Measurements from ENCODE around the gene PKIG.

The PKIG gene

GRCh38 chr20:44637522-44638372 lies 55.4 kb downstream of the PKIG start:
- H4K20me1 ChIP-seq: peaks cover 0 to 45% (median 0%) of the 10 kb centered on the region in 11 experiments; a peak in 7 of 22 replicates
- no peaks in the 10 kb centered on the region for H3K27me3 ChIP-seq
- H3K9ac ChIP-seq: peak overlapping the region in 6 of 11 experiments; percentile 1 to 46 (median 10); a peak in 5 of 22 replicates
- H3K36me3 ChIP-seq: peaks cover 52 to 89% (median 82%) of the 10 kb centered on the region in 11 experiments
- peak overlapping the region in 8 of 11 experiments; percentile 6 to 98 (median 30); a peak in 10 of 22 replicates for H3K27ac ChIP-seq
- H3K4me2 ChIP-seq: no peak overlapping the region
- TF ChIP-seq Cebpa-rat (IDR thresholded peaks at IDR 0.05): no peak
- H3K4me1 ChIP-seq: peaks cover 21 to 59% (median 45%) of the 10 kb centered on the region in 10 experiments
- peaks cover 0 to 9% (median 4%) of the 10 kb centered on the region in 11 experiments; a peak in 8 of 22 replicates for H3K9me3 ChIP-seq (replicated peaks in 1 of 11)
- H3K4me3 ChIP-seq: no peak overlapping the region

GRCh38 chr20:44640522-44640921 lies 58.1 kb downstream of the PKIG start:
- peak overlapping the region; percentile 92 to 100 (median 98); a peak in 19 of 22 replicates for H3K4me2 ChIP-seq

GRCh38 chr20:44641325-44641724 lies 58.9 kb downstream of the PKIG start:
- no peaks in the 10 kb centered on the region for H3K27me3 ChIP-seq
- peak in 4 of 11 experiments; percentile 8 to 44 (median 19); a peak in 1 of 22 replicates for TF ChIP-seq Cebpa-rat (IDR thresholded peaks at IDR 0.05)
- peaks cover 0 to 34% (median 0%) of the 10 kb centered on the region in 11 experiments; a peak in 6 of 22 replicates for H4K20me1 ChIP-seq
- peaks cover 56 to 79% (median 65%) of the 10 kb centered on the region in 10 experiments for H3K4me1 ChIP-seq
- peaks cover 0 to 9% (median 4%) of the 10 kb centered on the region in 11 experiments; a peak in 8 of 22 replicates for H3K9me3 ChIP-seq (replicated peaks in 1 of 11)
- H3K27ac ChIP-seq: peak overlapping the region in 10 of 11 experiments; percentile 87 to 98 (median 94); a peak in 20 of 22 replicates
- H3K9ac ChIP-seq: peak overlapping the region in 9 of 11 experiments; percentile 31 to 95 (median 92); a peak in 13 of 22 replicates
- peak overlapping the region in 1 of 10 experiments; percentile 9; a peak in 1 of 20 replicates for H3K4me3 ChIP-seq
- peak overlapping the region; percentile 92 to 100 (median 98) for H3K4me2 ChIP-seq
- peaks cover 18 to 53% (median 47%) of the 10 kb centered on the region in 11 experiments for H3K36me3 ChIP-seq

More at GRCh38 chr20:44640522-44640921, 58.1 kb downstream of the PKIG start:
- H4K20me1 ChIP-seq: peaks cover 0 to 34% (median 0%) of the 10 kb centered on the region in 11 experiments; a peak in 6 of 22 replicates
- H3K4me3 ChIP-seq: no peak overlapping the region
- H3K27ac ChIP-seq: peak overlapping the region in 9 of 11 experiments; percentile 90 to 98 (median 95); a peak in 18 of 22 replicates
- peaks cover 0 to 9% (median 4%) of the 10 kb centered on the region in 11 experiments; a peak in 8 of 22 replicates for H3K9me3 ChIP-seq (replicated peaks in 1 of 11)
- peaks cover 48 to 71% (median 57%) of the 10 kb centered on the region in 10 experiments for H3K4me1 ChIP-seq
- peak overlapping the region in 6 of 11 experiments; percentile 49 to 95 (median 93); a peak in 6 of 22 replicates for H3K9ac ChIP-seq
- H3K36me3 ChIP-seq: peaks cover 25 to 61% (median 55%) of the 10 kb centered on the region in 11 experiments
- no peak for TF ChIP-seq Cebpa-rat (IDR thresholded peaks at IDR 0.05)
- no peaks in the 10 kb centered on the region for H3K27me3 ChIP-seq

GRCh38 chr20:44642203-44643153 lies 60.1 kb downstream of the PKIG start:
- no peak for TF ChIP-seq Cebpa-rat (IDR thresholded peaks at IDR 0.05)
- H3K9ac ChIP-seq: peak overlapping the region; percentile 67 to 95 (median 80)
- peaks cover 13 to 42% (median 35%) of the 10 kb centered on the region in 11 experiments; a peak in 21 of 22 replicates for H3K36me3 ChIP-seq
- H3K4me1 ChIP-seq: peaks cover 67 to 88% (median 74%) of the 10 kb centered on the region in 10 experiments
- no peaks in the 10 kb centered on the region for H3K27me3 ChIP-seq
- peak overlapping the region in 8 of 10 experiments; percentile 3 to 48 (median 38); a peak in 13 of 20 replicates for H3K4me3 ChIP-seq
- peaks cover 0 to 9% (median 4%) of the 10 kb centered on the region in 11 experiments; a peak in 8 of 22 replicates for H3K9me3 ChIP-seq (replicated peaks in 1 of 11)
- H3K4me2 ChIP-seq: peak overlapping the region; percentile 92 to 100 (median 98)
- H4K20me1 ChIP-seq: peaks cover 0 to 27% (median 0%) of the 10 kb centered on the region in 11 experiments; a peak in 6 of 22 replicates
- H3K27ac ChIP-seq: peak overlapping the region; percentile 49 to 98 (median 94)

- peaks cover 9 to 35% (median 30%) of the 10 kb centered on the region in 11 experiments; a peak in 20 of 22 replicates for H3K36me3 ChIP-seq
- no peak for TF ChIP-seq Cebpa-rat (IDR thresholded peaks at IDR 0.05)
- peak overlapping the region in 9 of 10 experiments; percentile 3 to 48 (median 34); a peak in 13 of 20 replicates for H3K4me3 ChIP-seq
- H4K20me1 ChIP-seq: peaks cover 0 to 20% (median 0%) of the 10 kb centered on the region in 11 experiments; a peak in 6 of 22 replicates
- H3K4me2 ChIP-seq: peak overlapping the region; percentile 92 to 100 (median 98)
- H3K4me1 ChIP-seq: peaks cover 74 to 89% (median 78%) of the 10 kb centered on the region in 10 experiments
- H3K27me3 ChIP-seq: no peaks in the 10 kb centered on the region
- peaks cover 0 to 9% (median 4%) of the 10 kb centered on the region in 11 experiments; a peak in 8 of 22 replicates for H3K9me3 ChIP-seq (replicated peaks in 1 of 11)
- peak overlapping the region; percentile 67 to 95 (median 80) for H3K9ac ChIP-seq
- peak overlapping the region; percentile 49 to 98 (median 94) for H3K27ac ChIP-seq
Measured at GRCh38 chr20:44643154-44643519, 60.8 kb downstream of the PKIG start.

- peaks cover 80 to 95% (median 83%) of the 10 kb centered on the region in 10 experiments for H3K4me1 ChIP-seq
- peaks cover 6 to 32% (median 24%) of the 10 kb centered on the region in 11 experiments; a peak in 20 of 22 replicates for H3K36me3 ChIP-seq
- no peak for TF ChIP-seq Cebpa-rat (IDR thresholded peaks at IDR 0.05)
- peak overlapping the region; percentile 47 to 95 (median 80) for H3K9ac ChIP-seq
- H3K27me3 ChIP-seq: no peaks in the 10 kb centered on the region
- peaks cover 0 to 15% (median 0%) of the 10 kb centered on the region in 11 experiments; a peak in 5 of 22 replicates for H4K20me1 ChIP-seq
- H3K4me2 ChIP-seq: peak overlapping the region; percentile 92 to 100 (median 98)
- H3K4me3 ChIP-seq: peak overlapping the region in 5 of 10 experiments; percentile 3 to 48 (median 26); a peak in 3 of 20 replicates
- peaks cover 0 to 9% (median 4%) of the 10 kb centered on the region in 11 experiments; a peak in 8 of 22 replicates for H3K9me3 ChIP-seq (replicated peaks in 1 of 11)
- peak overlapping the region; percentile 49 to 98 (median 94) for H3K27ac ChIP-seq
Measured at GRCh38 chr20:44643596-44644229, 61.3 kb downstream of the PKIG start.

- Histone ChIP-seq H3K27me3 (no peaks in the 10 kb centered on the region), H3K36me3 (peaks cover under 1 to 27% (median 20%) of the 10 kb centered on the region in 11 experiments; a peak in 20 of 22 replicates), H3K9me3 (replicated peaks in 1 of 11) (peaks cover 0 to 9% (median 4%) of the 10 kb centered on the region in 11 experiments; a peak in 8 of 22 replicates), H3K27ac (peak overlapping the region; percentile 49 to 98 (median 94)), H3K4me3 (peak overlapping the region in 3 of 10 experiments; percentile 4 to 14 (median 13); a peak in 5 of 20 replicates), H3K9ac (peak overlapping the region; percentile 47 to 95 (median 80); a peak in 21 of 22 replicates), H4K20me1 (peaks cover 0 to 11% (median 0%) of the 10 kb centered on the region in 11 experiments; a peak in 5 of 22 replicates), H3K4me2 (peak overlapping the region; percentile 92 to 100 (median 98)), H3K4me1 (peaks cover 85 to 96% (median 88%) of the 10 kb centered on the region in 10 experiments)
- TF ChIP-seq Cebpa-rat (IDR thresholded peaks at IDR 0.05): no peak
Measured at GRCh38 chr20:44644230-44644617, 61.8 kb downstream of the PKIG start.
